GM18502 (cell line): ENCODE measurements around the gene RPP25L.

Experiments used
- ATAC-seq: cut with Tn5 transposase; IDR thresholded peaks from one replicate; pipeline ENCODE4 v1.9.1; 2021; ENCODE audit warnings: mild to moderate bottlenecking; ENCODE audit not compliant: unreplicated experiment, poor library complexity

The RPP25L gene

DNA sequence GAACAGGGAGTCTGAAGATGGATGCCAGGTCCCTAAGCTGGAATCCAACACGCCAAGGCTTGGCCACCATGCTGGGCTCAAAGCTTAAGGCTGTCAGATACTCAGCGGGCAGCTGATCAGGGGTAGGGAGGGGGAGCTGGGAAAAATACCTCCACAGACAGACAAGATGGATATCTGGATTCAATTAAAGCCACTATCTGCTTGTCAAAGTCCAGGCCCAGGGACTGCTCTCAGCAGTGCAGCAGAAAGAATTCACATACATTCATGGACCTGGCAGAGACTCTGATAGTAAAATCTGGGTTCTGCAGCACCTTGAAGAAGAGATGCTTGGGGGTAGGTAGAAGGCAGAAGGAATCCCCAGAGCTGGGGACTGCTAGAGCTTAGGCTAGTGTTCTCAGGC is 3.2 kb upstream of the RPP25L start:
- ATAC-seq, result no peak

DNA sequence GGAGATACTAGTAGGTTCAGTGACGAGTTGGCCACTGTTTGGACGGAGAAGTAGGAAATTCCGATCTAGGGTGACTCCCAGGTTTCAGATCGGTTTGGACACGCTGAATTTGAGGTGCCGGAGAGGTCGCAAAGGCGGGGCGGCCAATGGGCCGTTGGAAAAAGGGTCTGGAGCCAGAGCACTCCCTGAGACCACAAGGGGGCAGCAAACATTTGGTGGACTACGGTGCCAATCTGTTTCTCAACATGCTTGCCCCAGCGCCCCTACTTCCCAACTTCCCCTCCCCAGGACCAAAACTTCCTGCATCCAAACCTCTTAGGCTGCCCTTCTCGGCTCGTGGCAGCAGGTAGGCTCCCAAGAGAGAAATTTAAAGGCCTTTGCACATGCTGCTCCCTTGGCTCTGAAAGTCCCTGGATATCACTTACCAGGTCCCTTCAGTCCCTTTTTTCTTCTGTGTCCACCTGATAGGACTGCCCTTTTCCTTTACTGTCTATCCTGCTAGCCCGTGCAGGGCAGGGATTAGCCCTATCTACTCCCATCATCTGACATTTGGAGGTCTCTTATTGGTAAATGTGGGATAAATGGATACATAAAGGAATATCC is 992 bp upstream of the RPP25L start:
- no peak for ATAC-seq

DNA sequence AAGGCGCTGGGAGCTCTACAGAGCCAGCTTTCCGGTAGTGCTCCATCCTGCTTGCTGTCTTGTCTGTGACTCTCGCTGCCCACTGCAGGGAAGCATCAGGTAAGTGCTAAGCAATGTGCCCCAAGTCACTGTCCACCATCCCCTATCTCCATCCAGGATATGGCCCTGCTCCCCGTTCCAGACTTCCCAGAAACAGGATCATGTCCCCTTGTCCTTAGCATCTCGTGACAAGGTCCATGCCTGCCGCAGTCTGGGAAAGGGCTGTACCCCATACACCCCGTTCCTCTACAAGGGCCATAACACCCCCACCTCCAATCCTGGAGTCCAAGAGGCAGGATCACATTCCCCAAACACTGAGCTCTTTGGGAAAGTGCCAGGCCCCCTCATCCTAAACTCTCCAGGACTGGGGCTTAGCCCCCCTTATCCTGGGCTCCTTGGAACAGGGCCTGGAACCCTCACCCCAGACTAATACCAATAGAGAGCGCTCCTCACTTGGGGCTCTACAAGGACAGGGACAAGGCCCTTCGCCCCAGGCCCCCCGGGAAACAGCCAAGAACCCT is 566 bp downstream of the RPP25L start:
- peak; percentile 4 for ATAC-seq

DNA sequence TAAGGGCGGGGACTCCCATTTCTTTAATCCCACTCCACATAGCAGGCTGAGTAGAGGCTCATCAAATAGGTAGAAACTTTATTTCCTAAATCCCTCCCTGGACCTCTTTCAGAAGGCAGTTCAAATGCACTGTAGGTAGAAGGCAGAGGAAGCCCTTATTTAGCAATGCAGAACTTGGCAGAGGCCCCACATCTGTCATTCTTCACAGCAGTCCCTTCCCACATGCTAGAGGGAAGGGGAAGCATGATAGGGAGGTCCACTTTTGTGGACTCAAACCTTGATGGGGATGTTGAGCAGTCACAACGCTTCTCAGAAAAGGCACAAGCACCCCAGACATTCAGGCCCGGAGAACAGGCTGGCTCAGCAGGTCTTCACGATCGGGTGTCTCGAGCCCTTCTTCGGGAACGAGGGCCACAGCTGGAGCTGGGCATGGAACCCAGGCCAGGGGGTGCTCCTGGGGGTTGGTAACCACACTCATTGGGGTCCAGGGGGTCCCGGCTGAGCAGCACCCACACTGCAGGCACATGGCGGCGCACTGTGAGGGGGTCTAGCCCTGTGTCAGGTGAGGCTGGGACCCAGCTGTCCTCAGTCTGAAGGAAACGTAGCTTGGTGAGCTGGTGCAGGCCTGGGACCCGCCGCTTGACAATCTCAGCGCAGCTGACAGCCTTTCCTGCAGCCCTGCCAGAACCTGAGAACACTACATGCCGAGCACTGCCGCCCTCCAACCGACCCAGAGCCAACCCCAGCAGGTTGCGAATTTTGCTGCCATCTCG is 1.3 kb downstream of the RPP25L start:
- ATAC-seq, result no peak

DNA sequence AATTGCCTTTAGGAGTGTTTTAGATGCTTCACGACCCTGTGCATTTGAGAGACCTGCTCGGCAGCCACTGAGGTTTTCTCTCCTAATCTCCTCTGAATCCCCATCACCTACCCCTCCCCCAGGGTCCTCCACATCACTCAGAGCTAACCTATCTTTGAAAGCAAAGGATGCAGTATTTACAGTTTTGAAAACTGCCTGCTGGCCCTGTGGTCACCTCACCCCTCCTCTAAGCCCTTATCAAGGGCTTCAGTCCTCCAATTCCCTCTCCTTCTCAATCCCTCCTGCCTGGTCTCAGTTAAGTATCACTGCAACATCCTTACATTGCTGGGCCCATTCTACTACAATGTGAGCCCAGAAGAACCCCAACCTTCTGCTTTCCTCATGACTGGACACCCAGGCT is 4.6 kb downstream of the RPP25L start:
- ATAC-seq, result no peak

DNA sequence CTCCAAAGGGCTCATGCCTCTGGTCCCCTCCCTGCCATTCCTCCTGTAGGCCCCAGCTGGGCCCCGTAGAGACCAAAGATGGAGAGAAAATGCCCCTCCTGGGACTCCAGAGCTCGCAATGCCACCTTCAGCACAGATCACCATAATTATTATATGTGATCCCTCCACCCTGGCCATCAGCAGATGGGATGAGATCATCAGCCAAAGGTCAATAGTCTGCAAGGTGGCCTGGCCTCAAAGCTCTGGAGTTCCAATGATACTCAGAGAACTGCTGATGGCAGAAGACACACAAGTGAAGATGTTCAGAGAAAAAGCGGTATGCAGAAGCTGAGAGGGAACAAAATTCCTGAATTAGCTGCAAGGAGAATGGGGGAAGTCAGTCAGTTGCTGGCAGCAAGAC is 5.0 kb downstream of the RPP25L start:
- no peak for ATAC-seq

DNA sequence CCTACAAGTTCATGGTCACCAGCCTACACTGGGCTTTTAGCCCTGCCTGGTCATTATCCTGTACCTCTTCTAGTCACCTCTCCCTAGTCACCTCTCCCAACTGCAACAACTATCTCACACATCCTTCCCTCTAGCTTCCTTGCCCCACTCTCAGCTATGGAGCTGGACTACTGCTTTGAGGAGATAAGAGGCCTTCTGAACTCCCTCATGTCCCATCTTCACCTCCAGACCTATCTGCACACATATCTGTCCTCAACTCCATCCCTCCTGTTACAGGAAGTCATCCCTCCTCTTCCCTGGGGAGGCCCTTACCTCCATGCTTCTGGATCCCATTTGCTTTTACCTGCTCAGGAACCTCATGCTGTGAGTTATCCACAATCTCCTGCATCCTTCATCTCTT is 5.7 kb downstream of the RPP25L start:
- no peak for ATAC-seq

DNA sequence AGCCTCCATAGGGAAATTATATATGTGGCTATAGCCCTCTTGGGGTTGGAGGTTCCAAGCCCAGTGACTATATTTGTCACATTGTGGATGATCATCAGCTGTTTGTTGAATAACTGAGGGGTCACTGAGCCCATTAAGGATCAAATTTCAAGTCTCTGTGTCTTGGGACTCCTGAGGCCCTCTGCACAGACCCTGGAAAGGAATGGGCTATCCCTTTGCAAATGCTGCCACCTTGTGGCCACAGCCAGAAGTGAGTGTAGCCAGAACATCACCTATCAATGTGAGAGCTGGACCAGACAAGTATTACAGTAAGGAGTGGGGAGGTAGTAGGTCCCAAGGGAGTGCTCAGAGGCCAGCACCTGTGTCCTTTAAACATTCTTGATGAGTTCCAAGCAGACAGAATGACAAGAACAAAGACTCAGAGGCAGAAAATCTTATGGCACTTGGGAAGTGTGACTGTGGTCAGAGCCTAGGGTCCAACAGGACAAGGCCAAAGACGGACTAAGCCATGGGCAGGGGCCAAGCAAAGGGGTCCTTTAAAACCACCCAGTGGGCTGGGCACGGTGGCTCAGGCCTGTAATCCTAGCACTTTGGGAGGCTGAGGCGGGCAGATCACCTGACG is 8.2 kb downstream of the RPP25L start:
- ATAC-seq, result peak; percentile 69

DNA sequence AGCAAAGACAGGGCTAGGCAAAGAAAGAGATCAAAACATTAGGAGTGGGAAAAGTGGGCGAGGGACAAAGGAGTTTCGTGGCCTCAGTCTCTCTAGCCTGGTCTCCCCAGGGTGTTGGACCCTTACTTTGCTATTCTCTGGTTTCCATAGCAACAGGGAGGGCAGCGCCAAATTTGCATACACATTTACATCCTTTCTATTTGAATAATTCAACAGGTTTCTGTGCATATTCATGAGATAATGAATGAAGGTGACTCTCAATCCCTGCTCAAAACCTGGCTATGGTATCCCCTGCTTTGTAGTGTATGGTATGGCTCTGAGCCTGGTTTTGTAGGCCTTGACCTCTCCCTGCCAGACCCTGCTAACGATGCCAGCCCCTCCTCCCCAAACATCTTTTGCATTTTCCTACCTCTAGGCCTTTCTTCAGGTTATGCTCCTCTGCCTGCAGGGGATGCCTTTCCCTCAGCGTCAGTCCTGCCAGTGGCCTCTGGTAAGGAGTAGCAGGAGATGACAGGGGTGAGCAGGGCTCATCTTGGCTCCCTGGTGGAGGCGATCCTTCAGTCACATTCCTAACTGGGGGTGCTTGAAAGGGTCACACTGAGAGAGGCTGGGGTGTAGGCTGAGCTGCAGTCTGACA is 9.8 kb downstream of the RPP25L start:
- no peak for ATAC-seq

DNA sequence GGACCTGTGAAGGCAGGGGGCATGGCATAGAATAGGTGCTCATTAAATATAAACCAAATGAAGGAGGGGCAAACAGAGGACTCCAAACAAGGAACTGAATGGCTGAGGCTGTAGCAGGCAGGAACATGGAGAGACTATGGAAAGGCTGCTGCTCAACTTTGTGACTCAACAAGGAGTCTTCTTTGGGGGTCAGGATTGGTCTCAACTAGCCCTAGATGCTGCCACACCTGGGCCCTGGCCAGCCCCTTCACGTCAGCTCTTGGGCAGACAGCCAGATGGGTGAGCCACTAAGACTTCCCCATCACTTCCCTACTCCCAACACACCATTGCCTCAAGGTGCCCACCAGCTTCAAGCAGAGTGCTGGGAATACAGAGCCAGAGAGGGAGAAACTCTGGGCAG is 11.0 kb downstream of the RPP25L start:
- ATAC-seq, result no peak

DNA sequence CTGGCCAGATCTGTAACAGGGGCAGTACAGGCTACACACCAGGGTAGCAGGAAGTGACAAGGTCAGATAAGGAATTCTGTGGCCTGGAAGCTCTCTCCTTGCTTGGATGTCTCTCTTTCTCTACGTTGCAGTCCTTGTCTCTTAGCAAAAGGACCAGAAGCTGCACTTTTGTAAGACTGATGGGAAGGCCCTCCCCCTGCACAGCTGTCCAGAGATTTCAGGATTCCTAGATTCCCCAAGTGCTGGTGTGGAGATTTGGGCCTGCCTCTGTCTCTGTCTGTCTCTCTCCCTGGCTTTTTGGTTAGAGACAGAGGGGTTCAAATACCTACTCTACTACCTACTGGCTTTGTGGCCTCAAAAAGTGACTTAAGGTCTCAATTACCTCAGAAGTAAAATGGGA is 12.4 kb downstream of the RPP25L start:
- ATAC-seq, result no peak

DNA sequence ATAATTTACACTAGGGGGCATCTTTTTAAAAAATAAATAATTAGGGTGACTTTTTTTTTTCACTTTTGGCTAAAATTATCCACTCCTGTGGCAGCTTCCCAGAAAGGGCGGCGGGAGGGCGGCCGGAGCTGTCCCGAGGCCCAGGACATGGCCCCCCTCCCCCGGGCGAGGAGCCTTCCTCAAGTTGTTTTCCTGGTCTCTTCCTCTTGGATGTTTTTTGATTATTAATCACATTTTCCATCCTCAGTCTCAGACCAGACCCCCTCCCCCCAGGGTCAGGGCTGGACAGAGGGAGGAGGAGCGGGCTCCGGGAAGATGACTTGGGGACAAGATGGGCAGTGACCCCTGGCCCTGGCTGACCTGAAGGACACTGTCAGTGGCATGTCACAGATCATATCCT is 17.7 kb downstream of the RPP25L start:
- no peak for ATAC-seq

DNA sequence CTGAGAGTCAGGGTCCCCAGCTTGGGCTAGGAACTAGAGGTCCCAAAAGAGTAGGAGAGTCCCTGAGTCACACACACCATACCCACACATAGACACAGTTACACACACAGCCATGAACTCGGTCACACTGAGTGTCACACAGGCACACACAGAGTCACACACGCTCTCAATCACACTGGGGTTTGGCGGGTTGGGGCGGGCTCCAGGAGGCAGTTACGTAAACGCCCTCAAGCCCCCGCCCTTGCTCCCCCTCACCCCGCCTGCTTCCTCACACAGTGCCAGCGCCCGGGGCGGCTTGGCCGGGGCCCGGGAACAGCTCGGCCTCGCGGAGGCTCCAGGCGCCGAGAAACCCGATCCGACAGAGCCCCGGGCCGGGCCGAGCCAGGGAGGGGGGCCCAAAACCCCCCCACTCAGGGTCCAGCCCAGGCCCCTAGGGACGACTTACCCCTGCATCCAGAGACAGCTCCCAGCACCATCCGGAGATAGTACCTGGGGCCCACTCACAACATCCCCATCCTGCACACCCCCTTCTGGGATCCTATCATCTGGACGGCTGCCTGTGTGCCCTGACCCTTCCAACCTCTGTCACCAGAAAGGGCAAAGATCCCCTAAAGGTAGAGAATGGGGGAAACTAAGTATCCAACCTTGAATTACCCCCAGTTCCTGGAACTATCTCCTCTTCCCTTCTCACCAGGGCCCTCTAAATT is 18.8 kb downstream of the RPP25L start:
- ATAC-seq, result no peak

DNA sequence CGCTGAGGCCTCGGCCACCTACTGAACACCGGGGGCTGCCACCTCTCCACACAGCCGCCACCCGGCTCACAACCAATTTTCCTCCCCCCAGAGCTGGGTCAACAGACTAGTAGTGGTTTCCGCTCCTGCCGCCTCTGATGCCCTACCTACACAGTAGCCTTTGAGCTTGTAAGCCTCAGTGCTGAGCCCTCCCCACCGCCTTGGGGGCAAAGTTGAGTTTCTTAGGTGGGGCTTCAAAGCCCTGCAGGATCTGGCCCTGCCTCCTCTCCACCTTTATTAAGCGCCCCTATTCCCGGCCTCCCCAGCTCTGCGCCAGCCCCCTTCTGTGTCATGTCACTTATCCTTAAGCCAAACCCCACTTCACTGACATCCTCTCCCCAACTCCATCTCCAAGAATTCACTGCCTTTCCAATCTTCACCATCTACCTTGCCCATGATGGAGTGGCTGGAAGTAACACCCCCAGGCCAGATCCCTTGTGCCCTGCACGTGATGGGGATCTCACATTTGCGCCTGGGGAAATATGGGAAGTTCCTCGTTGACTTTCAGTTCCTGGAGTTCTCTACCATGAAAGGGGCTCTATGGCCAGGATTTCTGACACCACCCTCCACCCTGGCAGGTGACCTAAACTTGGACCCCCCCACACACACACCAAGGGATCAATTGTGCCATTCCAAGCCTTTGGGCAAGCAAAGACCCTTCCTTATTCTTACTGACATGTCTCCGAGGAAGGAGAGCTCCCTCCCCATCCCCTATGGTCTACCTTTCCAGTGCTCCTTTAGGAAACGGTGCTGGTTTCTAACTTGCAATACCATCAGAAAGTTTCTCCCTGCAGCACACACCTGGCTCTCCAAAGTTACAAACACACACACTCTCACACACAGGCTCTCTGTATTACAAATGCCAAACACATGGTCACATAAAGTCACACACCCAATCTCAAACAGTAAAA is 19.7 kb downstream of the RPP25L start:
- no peak for ATAC-seq

DNA sequence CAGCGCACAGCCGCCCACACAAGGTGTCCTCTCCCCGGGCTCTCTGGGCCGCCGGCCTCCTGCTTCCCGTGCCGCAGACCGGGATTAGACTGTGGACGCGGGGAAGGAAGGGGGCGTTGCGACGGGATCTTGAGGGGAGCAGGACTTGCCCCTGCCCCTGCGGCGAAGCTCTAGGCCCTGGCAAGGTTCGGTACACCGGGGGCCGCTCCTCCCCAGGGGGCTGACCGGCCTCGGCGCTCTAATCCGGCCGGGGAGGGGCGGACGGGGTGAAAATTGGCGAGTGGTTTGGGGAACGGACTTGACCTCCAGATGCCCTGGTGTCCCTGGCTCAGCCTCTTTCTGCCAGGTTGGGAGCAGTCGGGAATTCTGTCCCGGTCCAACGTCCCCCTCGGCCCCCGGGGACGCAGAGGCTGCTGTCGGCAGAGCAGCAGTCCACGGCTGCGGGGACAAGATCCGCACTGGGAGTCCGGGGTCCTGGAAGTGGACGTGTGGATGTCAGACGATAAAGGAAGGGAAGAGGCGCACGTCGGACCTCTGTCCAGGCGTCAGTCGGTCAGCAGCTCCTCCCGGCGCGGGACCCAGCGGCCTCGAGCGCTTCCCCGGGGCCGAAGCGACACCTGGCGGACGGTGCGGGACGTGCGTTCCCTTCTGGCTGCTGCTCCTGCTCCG is 20.5 kb downstream of the RPP25L start:
- ATAC-seq, result no peak

DNA sequence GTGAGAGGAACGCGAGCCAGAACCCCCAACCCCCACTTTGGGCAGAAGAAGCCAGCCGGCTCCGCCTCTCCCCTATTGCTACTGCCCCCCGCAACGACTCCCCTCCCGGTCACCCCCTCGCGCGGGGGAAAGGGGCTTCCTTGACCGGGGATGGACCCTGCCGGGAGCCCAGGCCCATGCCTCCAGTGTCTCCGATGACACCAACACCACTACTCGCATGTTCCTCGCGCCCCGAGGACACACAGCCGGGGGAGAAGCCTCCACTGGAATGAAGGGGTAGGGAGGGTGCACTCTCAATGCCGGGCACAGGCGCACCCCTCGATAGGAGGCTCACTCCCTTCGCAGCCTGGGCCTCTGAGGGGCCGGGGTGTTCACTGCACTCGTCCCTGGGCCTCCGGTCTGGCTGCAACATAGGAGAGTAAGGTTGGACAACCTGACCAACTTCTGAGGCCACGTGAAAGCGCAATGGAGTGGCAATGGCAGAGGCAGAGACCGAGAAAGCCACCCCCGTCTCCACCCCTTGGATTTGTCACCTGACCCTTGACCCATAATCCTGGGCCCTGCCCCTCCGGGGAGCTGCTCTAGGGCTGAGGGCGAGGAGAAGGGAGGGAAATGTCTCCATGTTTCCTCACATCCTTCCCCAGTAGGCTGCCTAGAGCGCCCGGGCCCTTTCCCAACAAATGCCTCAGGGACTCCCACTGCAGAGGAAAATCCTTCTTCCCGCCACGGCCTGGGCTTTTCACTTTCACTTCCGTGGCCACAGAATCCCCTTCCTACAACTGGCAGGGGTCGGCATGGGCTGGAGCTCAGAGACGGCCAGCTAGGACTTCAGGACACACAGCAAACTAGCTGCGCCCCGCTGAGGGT is 21.3 kb downstream of the RPP25L start:
- ATAC-seq, result no peak

DNA sequence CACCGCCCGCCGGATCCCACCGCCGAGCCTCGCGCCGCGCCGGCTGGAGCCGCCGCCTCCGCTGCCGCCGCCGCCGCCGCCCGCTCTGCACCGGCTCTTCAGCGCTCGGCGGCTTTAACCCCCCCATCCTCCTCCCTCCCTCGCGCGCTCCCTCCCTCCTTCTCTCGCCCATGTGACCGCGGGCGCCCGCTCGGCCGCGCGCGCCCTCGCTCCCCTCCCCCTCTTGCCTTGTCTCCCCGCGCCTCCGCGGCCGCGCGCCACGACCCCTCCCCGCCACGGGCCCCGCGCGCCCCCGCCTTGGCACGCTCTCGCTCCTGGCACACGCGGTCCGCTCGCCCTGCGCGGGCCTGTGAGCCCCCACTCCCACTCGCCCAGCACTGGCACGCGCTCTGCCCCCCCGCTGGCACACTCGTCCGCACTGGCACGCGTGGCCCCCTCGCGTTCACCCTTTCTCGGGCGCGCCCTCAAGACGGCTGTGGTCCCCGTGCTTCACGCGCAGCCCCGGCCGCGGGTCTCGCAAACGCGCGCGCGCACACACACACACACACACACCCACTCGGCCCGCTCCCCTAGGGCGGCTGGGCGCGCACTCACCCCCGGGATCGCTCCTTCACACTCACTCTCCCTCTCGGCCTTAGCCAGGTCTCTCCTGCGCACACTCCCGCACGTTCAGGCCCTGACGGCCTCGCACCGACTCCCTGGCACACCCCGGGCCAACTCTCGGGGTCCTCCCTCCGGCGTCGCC is 22.1 kb downstream of the RPP25L start, which contains the start of gene CNTFR:
Gene CNTFR (minus strand): TSS at position 89 of the 745 bp plus-strand sequence. CDS start 20,743 bp downstream, outside the sequence.
- ATAC-seq, result no peak
